GM23338 (cell line): Measurements from ENCODE around the gene METAP1D.

Source experiments
- EZH2 ChIP-seq: fragments of 200-600 bp; sonication (generic); IDR thresholded peaks from one replicate; pipeline ENCODE4 v1.8.0; 2017; ENCODE audit warnings: antibody characterized with exemption, mild to moderate bottlenecking, low read depth; ENCODE audit not compliant: unreplicated experiment
- EZH2phosphoT487 ChIP-seq: fragments of 200-600 bp; sonication (generic); IDR thresholded peaks from one replicate; pipeline ENCODE4 v1.8.1; 2018; ENCODE audit warnings: antibody characterized with exemption; ENCODE audit not compliant: unreplicated experiment
- JUNB ChIP-seq: IDR thresholded peaks from one replicate; pipeline ENCODE4 v1.6.1; 2016; ENCODE audit warnings: antibody characterized with exemption; ENCODE audit not compliant: unreplicated experiment
- POLR2AphosphoS5 ChIP-seq: IDR thresholded peaks from 2 replicates; pipeline ENCODE4 v1.6.1; 2016; ENCODE audit warnings: antibody characterized with exemption, low read depth
- TF ChIP-seq, protein P1 (sequence below), 2 experiments: fragments of 200-600 bp in 1 of 2; sonication (generic) in 1 of 2; conservative IDR thresholded peaks; 2 replicates each; pipeline versions ENCODE4 v1.5.1 to v1.6.1; 2016 to 2017; ENCODE audit warnings: antibody characterized with exemption in 2 of 2, low read depth in 2 of 2, mild to moderate bottlenecking in 2 of 2, moderate library complexity in 1 of 2
- TF ChIP-seq, protein P2 (sequence below): IDR thresholded peaks from one replicate; pipeline ENCODE4 v1.6.1; 2018; ENCODE audit warnings: antibody characterized with exemption; ENCODE audit not compliant: unreplicated experiment

DNA sequence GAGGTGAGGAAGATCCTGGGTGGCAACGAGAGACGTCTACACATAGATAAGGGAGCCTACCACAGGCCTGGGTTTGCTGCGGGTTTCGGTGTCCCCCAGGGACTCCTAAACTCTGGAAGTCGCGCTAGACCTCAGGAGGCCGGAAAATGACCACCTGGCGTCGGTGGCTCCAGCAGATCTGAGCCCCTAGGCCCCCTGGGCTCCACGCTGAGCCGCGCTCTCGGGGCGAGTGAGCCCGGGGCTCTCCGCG is 84.6 kb downstream of the METAP1D start:
- TF ChIP-seq, protein P1, sequence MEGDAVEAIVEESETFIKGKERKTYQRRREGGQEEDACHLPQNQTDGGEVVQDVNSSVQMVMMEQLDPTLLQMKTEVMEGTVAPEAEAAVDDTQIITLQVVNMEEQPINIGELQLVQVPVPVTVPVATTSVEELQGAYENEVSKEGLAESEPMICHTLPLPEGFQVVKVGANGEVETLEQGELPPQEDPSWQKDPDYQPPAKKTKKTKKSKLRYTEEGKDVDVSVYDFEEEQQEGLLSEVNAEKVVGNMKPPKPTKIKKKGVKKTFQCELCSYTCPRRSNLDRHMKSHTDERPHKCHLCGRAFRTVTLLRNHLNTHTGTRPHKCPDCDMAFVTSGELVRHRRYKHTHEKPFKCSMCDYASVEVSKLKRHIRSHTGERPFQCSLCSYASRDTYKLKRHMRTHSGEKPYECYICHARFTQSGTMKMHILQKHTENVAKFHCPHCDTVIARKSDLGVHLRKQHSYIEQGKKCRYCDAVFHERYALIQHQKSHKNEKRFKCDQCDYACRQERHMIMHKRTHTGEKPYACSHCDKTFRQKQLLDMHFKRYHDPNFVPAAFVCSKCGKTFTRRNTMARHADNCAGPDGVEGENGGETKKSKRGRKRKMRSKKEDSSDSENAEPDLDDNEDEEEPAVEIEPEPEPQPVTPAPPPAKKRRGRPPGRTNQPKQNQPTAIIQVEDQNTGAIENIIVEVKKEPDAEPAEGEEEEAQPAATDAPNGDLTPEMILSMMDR (conservative IDR thresholded peaks at IDR 0.05; ENCODE audit: low read depth in 2 of 2), result no peak
- TF ChIP-seq EZH2 (no peak), EZH2phosphoT487 (no peak), JUNB (no peak), POLR2AphosphoS5 (no peak)
- TF ChIP-seq, protein P2, sequence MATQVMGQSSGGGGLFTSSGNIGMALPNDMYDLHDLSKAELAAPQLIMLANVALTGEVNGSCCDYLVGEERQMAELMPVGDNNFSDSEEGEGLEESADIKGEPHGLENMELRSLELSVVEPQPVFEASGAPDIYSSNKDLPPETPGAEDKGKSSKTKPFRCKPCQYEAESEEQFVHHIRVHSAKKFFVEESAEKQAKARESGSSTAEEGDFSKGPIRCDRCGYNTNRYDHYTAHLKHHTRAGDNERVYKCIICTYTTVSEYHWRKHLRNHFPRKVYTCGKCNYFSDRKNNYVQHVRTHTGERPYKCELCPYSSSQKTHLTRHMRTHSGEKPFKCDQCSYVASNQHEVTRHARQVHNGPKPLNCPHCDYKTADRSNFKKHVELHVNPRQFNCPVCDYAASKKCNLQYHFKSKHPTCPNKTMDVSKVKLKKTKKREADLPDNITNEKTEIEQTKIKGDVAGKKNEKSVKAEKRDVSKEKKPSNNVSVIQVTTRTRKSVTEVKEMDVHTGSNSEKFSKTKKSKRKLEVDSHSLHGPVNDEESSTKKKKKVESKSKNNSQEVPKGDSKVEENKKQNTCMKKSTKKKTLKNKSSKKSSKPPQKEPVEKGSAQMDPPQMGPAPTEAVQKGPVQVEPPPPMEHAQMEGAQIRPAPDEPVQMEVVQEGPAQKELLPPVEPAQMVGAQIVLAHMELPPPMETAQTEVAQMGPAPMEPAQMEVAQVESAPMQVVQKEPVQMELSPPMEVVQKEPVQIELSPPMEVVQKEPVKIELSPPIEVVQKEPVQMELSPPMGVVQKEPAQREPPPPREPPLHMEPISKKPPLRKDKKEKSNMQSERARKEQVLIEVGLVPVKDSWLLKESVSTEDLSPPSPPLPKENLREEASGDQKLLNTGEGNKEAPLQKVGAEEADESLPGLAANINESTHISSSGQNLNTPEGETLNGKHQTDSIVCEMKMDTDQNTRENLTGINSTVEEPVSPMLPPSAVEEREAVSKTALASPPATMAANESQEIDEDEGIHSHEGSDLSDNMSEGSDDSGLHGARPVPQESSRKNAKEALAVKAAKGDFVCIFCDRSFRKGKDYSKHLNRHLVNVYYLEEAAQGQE, result no peak
